Astrocyte (in vitro differentiated cells and primary cell): ENCODE measurements around the gene G6PC3. TPM values are rescaled to one million over a fixed set of nuclear protein-coding genes. Genes with fewer than 3 reads are reported as not detected.

ENCODE experiments used
- DNase-seq: peaks from one replicate; pipeline ENCODE4 v3.0.0-alpha.2; 2010; ENCODE audit warnings: low read depth
- FAIRE-seq: peaks from 2 replicates; lab custom pipeline; 2011; peaks lifted over from hg19 to GRCh38; lab: Jason Lieb, UNC
- H2AFZ ChIP-seq: 2 replicates; pipeline ENCODE4 v1.6.0; 2012; ENCODE audit warnings: low read depth, low read length, inconsistent platforms
- H3K27ac ChIP-seq: 2 replicates; pipeline ENCODE4 v1.5.1; 2011; ENCODE audit warnings: low read depth, low read length, inconsistent platforms
- H3K27me3 ChIP-seq: 2 replicates; pipeline ENCODE4 v1.6.0; 2011; ENCODE audit warnings: low read length, inconsistent platforms; ENCODE audit not compliant: insufficient read depth
- H3K36me3 ChIP-seq: 2 replicates; pipeline ENCODE4 v1.5.1; 2011; ENCODE audit warnings: low read length, inconsistent platforms; ENCODE audit not compliant: insufficient read depth
- H3K4me1 ChIP-seq: 2 replicates; pipeline ENCODE4 v1.5.1; 2011; ENCODE audit warnings: low read length, inconsistent platforms; ENCODE audit not compliant: insufficient read depth
- H3K4me2 ChIP-seq: 2 replicates; pipeline ENCODE4 v1.6.0; 2012; ENCODE audit warnings: low read length, inconsistent platforms
- H3K4me3 ChIP-seq: 2 replicates; pipeline ENCODE4 v1.5.1; 2011; ENCODE audit warnings: low read depth, mild to moderate bottlenecking, low read length, inconsistent platforms; ENCODE audit not compliant: insufficient read depth
- H3K79me2 ChIP-seq: 2 replicates; pipeline ENCODE4 v1.6.0; 2012; ENCODE audit warnings: mild to moderate bottlenecking, low read length, inconsistent platforms; ENCODE audit not compliant: insufficient read depth
- H3K9ac ChIP-seq: 2 replicates; pipeline ENCODE4 v1.6.0; 2012; ENCODE audit warnings: mild to moderate bottlenecking, low read length, inconsistent platforms
- H3K9me3 ChIP-seq: 2 replicates; pipeline ENCODE4 v1.5.1; 2012; ENCODE audit warnings: low read depth, mild to moderate bottlenecking, low read length, inconsistent platforms; ENCODE audit not compliant: insufficient read depth
- H4K20me1 ChIP-seq: 2 replicates; pipeline ENCODE4 v1.6.0; 2012; ENCODE audit warnings: low read length, inconsistent platforms; ENCODE audit not compliant: insufficient read depth
- H3K27ac Mint-ChIP-seq: one replicate; pipeline ENCODE4 v1.8.0; 2021; ENCODE audit warnings: mild to moderate bottlenecking, mixed read lengths; ENCODE audit not compliant: unreplicated experiment
- H3K27me3 Mint-ChIP-seq: one replicate; pipeline ENCODE4 v1.8.0; 2021; ENCODE audit warnings: low read depth, mixed read lengths; ENCODE audit not compliant: unreplicated experiment
- H3K36me3 Mint-ChIP-seq: one replicate; pipeline ENCODE4 v1.8.0; 2021; ENCODE audit warnings: low read depth, mixed read lengths; ENCODE audit not compliant: unreplicated experiment
- H3K4me1 Mint-ChIP-seq: one replicate; pipeline ENCODE4 v1.8.0; 2021; ENCODE audit warnings: low read depth, mixed read lengths; ENCODE audit not compliant: unreplicated experiment
- H3K4me3 Mint-ChIP-seq: one replicate; pipeline ENCODE4 v1.8.0; 2021; ENCODE audit warnings: mild to moderate bottlenecking, moderate library complexity, mixed read lengths; ENCODE audit not compliant: unreplicated experiment
- H3K9me3 Mint-ChIP-seq: one replicate; pipeline ENCODE4 v1.8.0; 2021; ENCODE audit warnings: mild to moderate bottlenecking, mixed read lengths; ENCODE audit not compliant: unreplicated experiment
- CTCF ChIP-seq: IDR thresholded peaks from 2 replicates; pipeline ENCODE4 v1.5.1; 2011; ENCODE audit warnings: low read depth, mild to moderate bottlenecking, inconsistent platforms, low read length, moderate library complexity; ENCODE audit not compliant: insufficient read depth
- EZH2 ChIP-seq: IDR thresholded peaks from 2 replicates; pipeline ENCODE4 v1.6.1; 2012; ENCODE audit warnings: mild to moderate bottlenecking, low read length, inconsistent platforms; ENCODE audit not compliant: insufficient read depth
- total RNA-seq: library from RNA; stranded (reverse); gene quantifications from 2 replicates; pipeline ENCODE4 v1.2.1, GENCODE V29; 2021

Gene G6PC3
- total RNA-seq, 1 donor from 2014 or later: 94.5 TPM

- no peak overlapping the region for H3K27ac Mint-ChIP-seq
- peaks cover 22% of the 10 kb centered on the region for H3K36me3 Mint-ChIP-seq
- H3K4me1 ChIP-seq: peaks cover 12% of the 10 kb centered on the region
- peaks cover 2% of the 10 kb centered on the region for H3K79me2 ChIP-seq
- no peak overlapping the region for H3K4me2 ChIP-seq
- FAIRE-seq (no peak), DNase-seq (no peak)
- H3K27me3 ChIP-seq: no peaks in the 10 kb centered on the region
- H2AFZ ChIP-seq: no peak overlapping the region
- peaks cover 5% of the 10 kb centered on the region for H3K4me1 Mint-ChIP-seq
- TF ChIP-seq CTCF (no peak), EZH2 (no peak)
- H4K20me1 ChIP-seq: peaks cover 13% of the 10 kb centered on the region
- no peak overlapping the region for H3K4me3 ChIP-seq
- H3K9me3 Mint-ChIP-seq: no peaks in the 10 kb centered on the region
- no peaks in the 10 kb centered on the region for H3K27me3 Mint-ChIP-seq
- no peaks in the 10 kb centered on the region for H3K9me3 ChIP-seq
- no peak overlapping the region for H3K9ac ChIP-seq
- H3K36me3 ChIP-seq: no peaks in the 10 kb centered on the region
- no peak overlapping the region for H3K27ac ChIP-seq
- no peak overlapping the region for H3K4me3 Mint-ChIP-seq
Measured at GRCh38 chr17:44078412-44078811, 7.9 kb downstream of the G6PC3 start.

- H3K27ac Mint-ChIP-seq: no peak overlapping the region
- Histone ChIP-seq H3K9me3 (no peaks in the 10 kb centered on the region), H3K4me1 (peaks cover 12% of the 10 kb centered on the region), H3K4me2 (no peak overlapping the region), H3K27ac (no peak overlapping the region), H3K27me3 (no peaks in the 10 kb centered on the region), H3K36me3 (no peaks in the 10 kb centered on the region), H4K20me1 (no peaks in the 10 kb centered on the region), H3K4me3 (no peak overlapping the region), H3K79me2 (no peaks in the 10 kb centered on the region), H2AFZ (no peak overlapping the region), H3K9ac (no peak overlapping the region)
- H3K27me3 Mint-ChIP-seq: no peaks in the 10 kb centered on the region
- TF ChIP-seq EZH2: no peak
- TF ChIP-seq CTCF: no peak
- peaks cover 20% of the 10 kb centered on the region for H3K36me3 Mint-ChIP-seq
- FAIRE-seq (no peak), DNase-seq (no peak)
- peaks cover 5% of the 10 kb centered on the region for H3K4me1 Mint-ChIP-seq
- H3K4me3 Mint-ChIP-seq: no peak overlapping the region
- H3K9me3 Mint-ChIP-seq: no peaks in the 10 kb centered on the region
Measured at GRCh38 chr17:44079877-44080821, 9.6 kb downstream of the G6PC3 start.

- H3K27ac ChIP-seq: peak overlapping the region; percentile 10
- H3K4me3 Mint-ChIP-seq: no peak overlapping the region
- no peaks in the 10 kb centered on the region for H3K27me3 Mint-ChIP-seq
- H3K4me3 ChIP-seq: no peak overlapping the region
- no peaks in the 10 kb centered on the region for H3K9me3 Mint-ChIP-seq
- no peak for FAIRE-seq
- H3K4me1 Mint-ChIP-seq: peaks cover 11% of the 10 kb centered on the region
- H3K4me2 ChIP-seq: no peak overlapping the region
- no peaks in the 10 kb centered on the region for H3K9me3 ChIP-seq
- H2AFZ ChIP-seq: no peak overlapping the region
- TF ChIP-seq CTCF (no peak), EZH2 (no peak)
- H3K36me3 Mint-ChIP-seq: peaks cover 17% of the 10 kb centered on the region
- no peaks in the 10 kb centered on the region for H3K27me3 ChIP-seq
- DNase-seq: peak; percentile 37
- H3K9ac ChIP-seq: no peak overlapping the region
- H3K4me1 ChIP-seq: peaks cover 21% of the 10 kb centered on the region
- H3K36me3 ChIP-seq: no peaks in the 10 kb centered on the region
- no peaks in the 10 kb centered on the region for H4K20me1 ChIP-seq
- no peaks in the 10 kb centered on the region for H3K79me2 ChIP-seq
- no peak overlapping the region for H3K27ac Mint-ChIP-seq
Measured at GRCh38 chr17:44081681-44082080, 11.1 kb downstream of the G6PC3 start.
